ENCODE measurements around the gene PDE6D.

The PDE6D gene

DNA sequence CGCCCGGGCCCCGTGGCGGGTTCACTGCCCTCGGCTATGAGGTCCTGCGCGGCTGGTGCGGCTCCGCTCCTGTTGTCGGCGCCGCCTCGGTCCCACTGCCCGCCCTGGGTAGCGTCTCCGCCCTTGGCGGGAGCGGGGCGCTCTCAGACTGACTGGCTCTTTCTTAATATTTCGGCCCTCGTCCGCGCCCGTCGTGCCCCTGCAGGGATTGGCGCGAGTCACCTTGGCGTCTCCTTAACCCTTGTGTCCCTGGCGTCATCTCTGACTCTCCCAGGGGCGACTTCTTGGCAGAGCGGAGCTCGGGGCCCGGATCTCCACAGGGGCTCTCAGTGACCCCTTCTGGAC is 71.5 kb downstream of the PDE6D start (continued):
- TF ChIP-seq ZNF521 (tag by site-specific recombination; IDR thresholded peaks at IDR 0.05) (no peak), ZNF274 (IDR thresholded peaks at IDR 0.05; ENCODE audit: low read length) (no peak), ZNF274 (tag by site-specific recombination; IDR thresholded peaks at IDR 0.05; ENCODE audit: borderline replicate concordance) (no peak), ZNF558 (tag by site-specific recombination; IDR thresholded peaks at IDR 0.05) (no peak), ZNF48 (tag by site-specific recombination; IDR thresholded peaks at IDR 0.05) (no peak)

DNA sequence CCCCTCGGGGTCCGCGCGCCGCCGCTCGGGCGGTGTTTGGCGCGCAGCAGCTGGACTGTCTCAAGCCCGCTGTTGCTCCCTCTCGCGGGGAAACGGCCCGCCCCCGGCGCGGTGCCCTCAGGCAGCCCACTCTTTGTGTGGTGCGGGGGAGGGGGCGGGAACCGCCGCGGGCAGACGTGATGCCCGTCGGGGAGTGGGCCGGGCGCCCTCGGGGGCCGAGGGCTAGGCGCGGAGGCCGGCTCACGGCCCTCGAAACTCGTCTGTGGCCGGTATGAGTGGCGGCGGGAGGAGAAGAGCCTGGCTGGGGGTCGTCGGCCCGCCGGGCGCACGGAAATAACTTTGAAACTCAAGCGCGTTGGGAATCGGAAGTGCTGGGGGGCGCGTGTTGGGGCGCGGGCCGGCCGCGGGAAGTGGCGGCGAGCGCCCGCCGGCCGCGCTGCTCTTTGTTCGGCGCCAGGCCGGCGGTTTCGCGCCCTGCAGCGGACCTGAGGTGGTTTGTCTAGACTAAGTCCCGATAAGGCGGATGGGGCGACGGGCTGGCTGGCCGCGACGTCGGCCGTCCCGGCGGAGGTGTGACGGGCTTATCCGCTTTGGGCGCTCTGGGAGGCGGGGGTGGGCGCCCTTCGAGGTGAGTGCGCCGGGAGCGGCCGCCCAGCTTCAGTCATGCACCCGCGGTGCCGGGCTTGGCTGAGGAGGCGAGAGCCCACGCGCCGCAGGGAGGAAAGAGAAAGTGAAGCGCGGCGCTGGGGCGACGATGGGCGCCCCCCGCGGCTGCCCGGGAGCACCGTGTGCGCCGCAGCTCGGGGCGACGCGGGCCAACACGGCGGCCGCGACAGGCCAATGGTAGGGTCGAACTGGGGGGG is 72.1 kb downstream of the PDE6D start:
- CTCF ChIA-PET = interaction anchor here (0.7 to 1.4 kb wide), 2 partner anchors 15 to 34 kb away, joined by 3 read pairs; no protein-coding TSS in a partner anchor
- no peaks in the 10 kb centered on the region for H3K9me3 ChIP-seq (ENCODE audit: control insufficient read depth, insufficient read depth, low read depth, low read length)
- H3K36me3 ChIP-seq (ENCODE audit: control insufficient read depth in 2 of 2, insufficient read depth in 1 of 2, low read length in 2 of 2) = peaks cover 6 to 44% of the 10 kb centered on the region in 2 experiments; a peak in 2 of 3 replicates
- peaks cover 8% of the 10 kb centered on the region for H3K4me1 ChIP-seq (ENCODE audit: control insufficient read depth, insufficient read depth, low read length)
- peak overlapping the region; percentile 96 for H3K27ac ChIP-seq (ENCODE audit: extremely low read depth, low read depth, low read length)
- H3K4me3 ChIP-seq (ENCODE audit: low read depth, low read length) = peak overlapping the region; percentile 94
- POLR2A ChIA-PET = interaction anchor here (0.6 to 4.4 kb wide), 24 partner anchors 8 to 288 kb away, joined by 3 to 41 read pairs (median 6); partner anchors contain the start of genes COPS7B, DIS3L2, NCL and PDE6D
- TF ChIP-seq ZNF140 (tag by site-specific recombination; IDR thresholded peaks at IDR 0.05) = no peak
- no peak for TF ChIP-seq ZNF560 (tag by site-specific recombination; IDR thresholded peaks at IDR 0.05; ENCODE audit: borderline replicate concordance)
- no peak for TF ChIP-seq GLI4 (tag by site-specific recombination; IDR thresholded peaks at IDR 0.05)
- TF ChIP-seq, protein P1, sequence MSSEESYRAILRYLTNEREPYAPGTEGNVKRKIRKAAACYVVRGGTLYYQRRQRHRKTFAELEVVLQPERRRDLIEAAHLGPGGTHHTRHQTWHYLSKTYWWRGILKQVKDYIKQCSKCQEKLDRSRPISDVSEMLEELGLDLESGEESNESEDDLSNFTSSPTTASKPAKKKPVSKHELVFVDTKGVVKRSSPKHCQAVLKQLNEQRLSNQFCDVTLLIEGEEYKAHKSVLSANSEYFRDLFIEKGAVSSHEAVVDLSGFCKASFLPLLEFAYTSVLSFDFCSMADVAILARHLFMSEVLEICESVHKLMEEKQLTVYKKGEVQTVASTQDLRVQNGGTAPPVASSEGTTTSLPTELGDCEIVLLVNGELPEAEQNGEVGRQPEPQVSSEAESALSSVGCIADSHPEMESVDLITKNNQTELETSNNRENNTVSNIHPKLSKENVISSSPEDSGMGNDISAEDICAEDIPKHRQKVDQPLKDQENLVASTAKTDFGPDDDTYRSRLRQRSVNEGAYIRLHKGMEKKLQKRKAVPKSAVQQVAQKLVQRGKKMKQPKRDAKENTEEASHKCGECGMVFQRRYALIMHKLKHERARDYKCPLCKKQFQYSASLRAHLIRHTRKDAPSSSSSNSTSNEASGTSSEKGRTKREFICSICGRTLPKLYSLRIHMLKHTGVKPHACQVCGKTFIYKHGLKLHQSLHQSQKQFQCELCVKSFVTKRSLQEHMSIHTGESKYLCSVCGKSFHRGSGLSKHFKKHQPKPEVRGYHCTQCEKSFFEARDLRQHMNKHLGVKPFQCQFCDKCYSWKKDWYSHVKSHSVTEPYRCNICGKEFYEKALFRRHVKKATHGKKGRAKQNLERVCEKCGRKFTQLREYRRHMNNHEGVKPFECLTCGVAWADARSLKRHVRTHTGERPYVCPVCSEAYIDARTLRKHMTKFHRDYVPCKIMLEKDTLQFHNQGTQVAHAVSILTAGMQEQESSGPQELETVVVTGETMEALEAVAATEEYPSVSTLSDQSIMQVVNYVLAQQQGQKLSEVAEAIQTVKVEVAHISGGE (tag by site-specific recombination; conservative IDR thresholded peaks at IDR 0.05; ENCODE audit: low read depth) = 0 out of 2 replicates have a peak, but pooled peaks have one; percentile 16
- 0 out of 2 replicates have a peak, but pooled peaks have one; percentile 13 for TF ChIP-seq GLIS2 (tag by site-specific recombination; IDR thresholded peaks at IDR 0.05)
- 0 out of 2 replicates have a peak, but pooled peaks have one; percentile 15 for TF ChIP-seq ZNF501 (tag by site-specific recombination; IDR thresholded peaks at IDR 0.05)
- TF ChIP-seq ZNF324 (tag by site-specific recombination; IDR thresholded peaks at IDR 0.05) = no peak
- TF ChIP-seq, protein P2, sequence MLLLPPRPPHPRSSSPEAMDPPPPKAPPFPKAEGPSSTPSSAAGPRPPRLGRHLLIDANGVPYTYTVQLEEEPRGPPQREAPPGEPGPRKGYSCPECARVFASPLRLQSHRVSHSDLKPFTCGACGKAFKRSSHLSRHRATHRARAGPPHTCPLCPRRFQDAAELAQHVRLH (tag by site-specific recombination; IDR thresholded peaks at IDR 0.05) = no peak
- 0 out of 2 replicates have a peak, but pooled peaks have one; percentile 5 for TF ChIP-seq ZNF121 (tag by site-specific recombination; IDR thresholded peaks at IDR 0.05)
- TF ChIP-seq ZFHX2 (tag by site-specific recombination; conservative IDR thresholded peaks at IDR 0.05) = peak; percentile 88
- TF ChIP-seq KLF16 (tag by site-specific recombination; IDR thresholded peaks at IDR 0.05) = no peak
- TF ChIP-seq ZNF350 (tag by site-specific recombination; IDR thresholded peaks at IDR 0.05) = no peak
- TF ChIP-seq ZNF660 (tag by site-specific recombination; IDR thresholded peaks at IDR 0.05) = 0 out of 2 replicates have a peak, but pooled peaks have one; percentile 7
- TF ChIP-seq BCL11B (tag by site-specific recombination; IDR thresholded peaks at IDR 0.05; ENCODE audit: low read depth) = no peak
- TF ChIP-seq, protein P3, sequence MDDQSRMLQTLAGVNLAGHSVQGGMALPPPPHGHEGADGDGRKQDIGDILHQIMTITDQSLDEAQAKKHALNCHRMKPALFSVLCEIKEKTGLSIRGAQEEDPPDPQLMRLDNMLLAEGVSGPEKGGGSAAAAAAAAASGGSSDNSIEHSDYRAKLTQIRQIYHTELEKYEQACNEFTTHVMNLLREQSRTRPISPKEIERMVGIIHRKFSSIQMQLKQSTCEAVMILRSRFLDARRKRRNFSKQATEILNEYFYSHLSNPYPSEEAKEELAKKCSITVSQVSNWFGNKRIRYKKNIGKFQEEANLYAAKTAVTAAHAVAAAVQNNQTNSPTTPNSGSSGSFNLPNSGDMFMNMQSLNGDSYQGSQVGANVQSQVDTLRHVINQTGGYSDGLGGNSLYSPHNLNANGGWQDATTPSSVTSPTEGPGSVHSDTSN (CRISPR knock-in tag; IDR thresholded peaks at IDR 0.05) = peak; percentile 82; the same call in 1 of the 2 replicates
- peak; percentile 77 for TF ChIP-seq ZBTB8A (tag by site-specific recombination; IDR thresholded peaks at IDR 0.05)
- TF ChIP-seq ZNF132 (tag by site-specific recombination; IDR thresholded peaks at IDR 0.05; ENCODE audit: borderline replicate concordance) = no peak
- TF ChIP-seq, protein P4, sequence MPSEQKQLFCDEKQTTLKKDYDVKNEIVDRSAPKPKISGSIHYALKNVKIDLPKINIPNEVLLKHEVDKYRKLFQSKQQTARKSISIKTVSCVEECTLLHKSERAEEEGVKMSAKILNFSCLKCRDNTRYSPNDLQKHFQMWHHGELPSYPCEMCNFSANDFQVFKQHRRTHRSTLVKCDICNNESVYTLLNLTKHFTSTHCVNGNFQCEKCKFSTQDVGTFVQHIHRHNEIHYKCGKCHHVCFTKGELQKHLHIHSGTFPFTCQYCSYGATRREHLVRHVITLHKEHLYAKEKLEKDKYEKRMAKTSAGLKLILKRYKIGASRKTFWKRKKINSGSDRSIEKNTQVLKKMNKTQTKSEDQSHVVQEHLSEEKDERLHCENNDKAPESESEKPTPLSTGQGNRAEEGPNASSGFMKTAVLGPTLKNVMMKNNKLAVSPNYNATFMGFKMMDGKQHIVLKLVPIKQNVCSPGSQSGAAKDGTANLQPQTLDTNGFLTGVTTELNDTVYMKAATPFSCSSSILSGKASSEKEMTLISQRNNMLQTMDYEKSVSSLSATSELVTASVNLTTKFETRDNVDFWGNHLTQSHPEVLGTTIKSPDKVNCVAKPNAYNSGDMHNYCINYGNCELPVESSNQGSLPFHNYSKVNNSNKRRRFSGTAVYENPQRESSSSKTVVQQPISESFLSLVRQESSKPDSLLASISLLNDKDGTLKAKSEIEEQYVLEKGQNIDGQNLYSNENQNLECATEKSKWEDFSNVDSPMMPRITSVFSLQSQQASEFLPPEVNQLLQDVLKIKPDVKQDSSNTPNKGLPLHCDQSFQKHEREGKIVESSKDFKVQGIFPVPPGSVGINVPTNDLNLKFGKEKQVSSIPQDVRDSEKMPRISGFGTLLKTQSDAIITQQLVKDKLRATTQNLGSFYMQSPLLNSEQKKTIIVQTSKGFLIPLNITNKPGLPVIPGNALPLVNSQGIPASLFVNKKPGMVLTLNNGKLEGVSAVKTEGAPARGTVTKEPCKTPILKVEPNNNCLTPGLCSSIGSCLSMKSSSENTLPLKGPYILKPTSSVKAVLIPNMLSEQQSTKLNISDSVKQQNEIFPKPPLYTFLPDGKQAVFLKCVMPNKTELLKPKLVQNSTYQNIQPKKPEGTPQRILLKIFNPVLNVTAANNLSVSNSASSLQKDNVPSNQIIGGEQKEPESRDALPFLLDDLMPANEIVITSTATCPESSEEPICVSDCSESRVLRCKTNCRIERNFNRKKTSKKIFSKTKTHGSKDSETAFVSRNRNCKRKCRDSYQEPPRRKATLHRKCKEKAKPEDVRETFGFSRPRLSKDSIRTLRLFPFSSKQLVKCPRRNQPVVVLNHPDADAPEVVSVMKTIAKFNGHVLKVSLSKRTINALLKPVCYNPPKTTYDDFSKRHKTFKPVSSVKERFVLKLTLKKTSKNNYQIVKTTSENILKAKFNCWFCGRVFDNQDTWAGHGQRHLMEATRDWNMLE (tag by site-specific recombination; conservative IDR thresholded peaks at IDR 0.05; ENCODE audit: low read depth) = no peak
- no peak for TF ChIP-seq ZNF768 (tag by site-specific recombination; IDR thresholded peaks at IDR 0.05)
- no peak for TF ChIP-seq ZNF155 (tag by site-specific recombination; IDR thresholded peaks at IDR 0.05)
- no peak for TF ChIP-seq IKZF3 (tag by site-specific recombination; IDR thresholded peaks at IDR 0.05)
- TF ChIP-seq ZNF2 (tag by site-specific recombination; IDR thresholded peaks at IDR 0.05) = 0 out of 2 replicates have a peak, but pooled peaks have one; percentile 0

Data from HEK293 (cell line).